H9 (cell line): ENCODE measurements around the gene ANKRD13B. TPM values are rescaled to one million over a fixed set of nuclear protein-coding genes. Genes with fewer than 3 reads are reported as not detected.

Experiments
- DNase-seq: peaks from one replicate; pipeline ENCODE4 v3.0.0-alpha.2; 2017
- H2AFZ ChIP-seq: one replicate; pipeline ENCODE4 v1.6.1; 2013; ENCODE audit warnings: mild to moderate bottlenecking, low read length, control low read depth, moderate library complexity
- H2AK5ac ChIP-seq: 2 replicates; pipeline ENCODE4 v1.6.1; 2013; ENCODE audit warnings: low read length, control low read depth, mixed read lengths; ENCODE audit not compliant: insufficient read length
- H2BK120ac ChIP-seq: one replicate; pipeline ENCODE4 v1.6.1; 2013; ENCODE audit warnings: low read depth, mild to moderate bottlenecking, low read length, control low read depth, inconsistent platforms; ENCODE audit not compliant: poor library complexity, severe bottlenecking
- H2BK12ac ChIP-seq: 2 replicates; pipeline ENCODE4 v1.6.1; 2013; ENCODE audit warnings: low read length, control low read depth, mixed read lengths, low read depth; ENCODE audit not compliant: insufficient read length
- H2BK15ac ChIP-seq: 2 replicates; pipeline ENCODE4 v1.6.1; 2013; ENCODE audit warnings: low read depth, low read length, control low read depth
- H2BK20ac ChIP-seq: one replicate; pipeline ENCODE4 v1.6.1; 2013; ENCODE audit warnings: low read depth, mild to moderate bottlenecking, low read length, control low read depth, inconsistent platforms; ENCODE audit not compliant: poor library complexity, severe bottlenecking
- H2BK5ac ChIP-seq: 2 replicates; pipeline ENCODE4 v1.6.1; 2013; ENCODE audit warnings: low read length, control low read depth, mixed read lengths; ENCODE audit not compliant: insufficient read length
- H3K14ac ChIP-seq: 2 replicates; pipeline ENCODE4 v1.6.1; 2013; ENCODE audit warnings: low read length, control low read depth; ENCODE audit not compliant: insufficient read depth
- H3K18ac ChIP-seq: 2 replicates; pipeline ENCODE4 v1.6.1; 2013; ENCODE audit warnings: low read depth, mild to moderate bottlenecking, mixed read lengths, low read length, control low read depth; ENCODE audit not compliant: insufficient read length
- H3K23ac ChIP-seq: 2 replicates; pipeline ENCODE4 v1.6.1; 2013; ENCODE audit warnings: low read length, control low read depth, mixed read lengths, low read depth; ENCODE audit not compliant: insufficient read length
- H3K23me2 ChIP-seq: 2 replicates; pipeline ENCODE4 v1.6.1; 2013; ENCODE audit warnings: low read depth, mild to moderate bottlenecking, mixed read lengths, low read length, control low read depth; ENCODE audit not compliant: insufficient read length, poor library complexity, severe bottlenecking
- H3K27ac ChIP-seq: 2 replicates; pipeline ENCODE4 v1.5.1; 2013; ENCODE audit warnings: low read length, control low read depth, mixed read lengths, low read depth; ENCODE audit not compliant: insufficient read length
- H3K27me3 ChIP-seq: 2 replicates; pipeline ENCODE4 v1.6.1; 2013; ENCODE audit warnings: low read length, control low read depth, inconsistent platforms; ENCODE audit not compliant: insufficient read depth
- H3K4ac ChIP-seq: 2 replicates; pipeline ENCODE4 v1.6.1; 2013; ENCODE audit warnings: low read depth, mild to moderate bottlenecking, control low read depth, inconsistent platforms, low read length, moderate library complexity
- H3K4me1 ChIP-seq: 2 replicates; pipeline ENCODE4 v1.6.1; 2013; ENCODE audit warnings: low read length, control low read depth, inconsistent platforms; ENCODE audit not compliant: insufficient read depth
- H3K4me2 ChIP-seq: 2 replicates; pipeline ENCODE4 v1.6.1; 2013; ENCODE audit warnings: low read length, control low read depth, mixed read lengths; ENCODE audit not compliant: insufficient read length, insufficient read depth
- H3K56ac ChIP-seq: 2 replicates; pipeline ENCODE4 v1.6.1; 2013; ENCODE audit warnings: low read depth, mild to moderate bottlenecking, mixed read lengths, low read length, control low read depth; ENCODE audit not compliant: insufficient read length
- H3K79me1 ChIP-seq: 2 replicates; pipeline ENCODE4 v1.6.1; 2013; ENCODE audit warnings: low read depth, mild to moderate bottlenecking, moderate library complexity, low read length, control low read depth, inconsistent platforms; ENCODE audit not compliant: insufficient read depth, poor library complexity, severe bottlenecking
- H3K79me2 ChIP-seq: 2 replicates; pipeline ENCODE4 v1.6.1; 2013; ENCODE audit warnings: low read length, control low read depth, inconsistent platforms; ENCODE audit not compliant: insufficient read depth
- H3K9ac ChIP-seq: 2 replicates; pipeline ENCODE4 v1.6.1; 2013; ENCODE audit warnings: low read length, control low read depth, mixed read lengths; ENCODE audit not compliant: insufficient read length; ENCODE audit errors: extremely low read depth
- H3K9me3 ChIP-seq: one replicate; pipeline ENCODE4 v1.6.1; 2013; ENCODE audit warnings: low read depth, low read length, inconsistent platforms; ENCODE audit not compliant: control insufficient read depth
- H3T11ph ChIP-seq: one replicate; pipeline ENCODE4 v1.6.1; 2013; ENCODE audit warnings: mild to moderate bottlenecking, low read length, control low read depth, inconsistent platforms
- H4K20me1 ChIP-seq: one replicate; pipeline ENCODE4 v1.6.1; 2013; ENCODE audit not compliant: control insufficient read depth, insufficient read length, insufficient read depth
- H4K5ac ChIP-seq: 2 replicates; pipeline ENCODE4 v1.6.1; 2013; ENCODE audit warnings: low read depth, mild to moderate bottlenecking, mixed read lengths, low read length, control low read depth; ENCODE audit not compliant: insufficient read length
- H4K8ac ChIP-seq: replicated peaks from 2 replicates; pipeline ENCODE4 v1.6.1; 2013; ENCODE audit warnings: low read length, control low read depth, mixed read lengths, low read depth; ENCODE audit not compliant: insufficient read length
- H4K91ac ChIP-seq: 2 replicates; pipeline ENCODE4 v1.6.1; 2013; ENCODE audit warnings: low read depth, mild to moderate bottlenecking, moderate library complexity, mixed read lengths, low read length, control low read depth; ENCODE audit not compliant: insufficient read length
- H3K27ac Mint-ChIP-seq, 3 experiments: 2 replicates in 2 of 3; 3 replicates in 1 of 3; pipeline ENCODE4 v1.8.0; 2020 to 2021; ENCODE audit warnings: mixed read lengths in 3 of 3, mild to moderate bottlenecking in 1 of 3, moderate library complexity in 1 of 3
- H3K27me3 Mint-ChIP-seq: 2 replicates; pipeline ENCODE4 v1.8.0; 2021; ENCODE audit warnings: low read depth, mild to moderate bottlenecking, moderate library complexity, mixed read lengths
- H3K36me3 Mint-ChIP-seq, 3 experiments: 2 replicates in 2 of 3; 3 replicates in 1 of 3; pipeline ENCODE4 v1.8.0; 2020 to 2021; ENCODE audit warnings: low read depth in 3 of 3, mixed read lengths in 3 of 3; ENCODE audit not compliant: insufficient read depth in 1 of 3
- H3K4me1 Mint-ChIP-seq, 2 experiments: 2 replicates each; pipeline ENCODE4 v1.8.0; 2020; ENCODE audit warnings: mixed read lengths in 2 of 2
- H3K4me3 Mint-ChIP-seq, 2 experiments: 2 replicates in 1 of 2; 3 replicates in 1 of 2; pipeline ENCODE4 v1.8.0; 2020 to 2021; ENCODE audit warnings: mild to moderate bottlenecking in 2 of 2, mixed read lengths in 2 of 2, moderate library complexity in 1 of 2
- H3K9me3 Mint-ChIP-seq, 2 experiments: 2 replicates in 1 of 2; 3 replicates in 1 of 2; pipeline ENCODE4 v1.8.0; 2020; ENCODE audit warnings: mild to moderate bottlenecking in 2 of 2, mixed read lengths in 2 of 2, moderate library complexity in 1 of 2
- CTCF ChIP-seq: fragments of 200-600 bp; sonication (generic); conservative IDR thresholded peaks from 3 replicates; pipeline ENCODE4 v1.8.0; 2021; ENCODE audit warnings: antibody characterized with exemption, mild to moderate bottlenecking
- WGBS: extraction: QIAGEN DNeasy Blood & Tissue Kit; methylation state at CpG from one replicate; pipeline ENCODE4 v1.1.7; 2013; ENCODE audit warnings: missing lambda C conversion rate, low lambda C conversion rate, mixed read lengths; ENCODE audit not compliant: insufficient read length; ENCODE audit errors: extremely low coverage; 5-methylcytosine and 5-hydroxymethylcytosine counted together
- total RNA-seq: library from RNA; stranded (reverse); gene quantifications from 2 replicates; pipeline ENCODE4 v1.2.1, GENCODE V29; 2021

Gene ANKRD13B
- total RNA-seq, 1 experiment from 2014 or later, result 24.2 TPM

DNA sequence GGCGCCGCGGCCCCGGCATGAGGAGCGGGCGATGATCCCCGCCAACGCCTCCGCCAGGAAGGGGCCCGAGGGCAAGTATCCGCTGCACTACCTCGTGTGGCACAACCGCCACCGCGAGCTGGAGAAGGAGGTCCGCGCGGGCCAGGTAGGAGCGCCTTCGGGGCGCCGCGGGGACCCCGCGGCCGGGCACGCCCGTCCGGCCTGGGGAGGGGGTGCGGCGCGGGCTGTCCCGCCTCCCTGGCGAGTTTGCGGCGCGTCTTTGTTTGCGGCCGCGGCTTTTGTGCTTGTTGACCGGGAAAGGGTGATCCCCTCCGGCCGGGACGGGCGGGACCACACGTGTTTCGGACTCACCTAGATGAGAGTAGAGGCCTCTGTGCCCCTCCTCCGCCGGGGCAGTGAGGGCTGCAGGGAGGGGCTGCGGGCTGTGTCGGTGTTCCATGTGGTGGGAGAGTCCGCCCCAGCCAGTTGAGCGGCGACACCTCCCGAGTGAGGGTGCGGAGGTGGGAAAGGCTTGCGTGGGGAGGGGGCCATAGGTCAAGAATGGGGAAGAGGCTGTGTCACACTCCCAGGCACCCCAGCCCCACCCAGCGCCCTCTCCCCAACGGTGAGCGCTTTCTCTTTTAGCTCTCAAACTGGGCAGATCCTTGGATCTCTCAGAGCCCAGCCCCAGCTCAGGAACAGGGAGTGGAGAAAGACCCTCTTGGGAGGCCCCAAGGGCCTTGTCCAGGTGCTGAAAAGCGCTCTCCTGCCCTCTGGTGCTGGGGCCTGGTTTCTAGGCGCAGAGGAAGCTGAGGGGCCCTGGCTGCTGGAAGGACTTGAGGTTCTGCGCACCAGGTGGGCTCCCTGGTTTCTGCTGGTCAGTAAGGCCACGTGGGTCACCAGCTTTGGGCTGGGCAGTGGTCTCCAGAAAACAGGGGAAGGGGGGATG, 923 bp downstream of the ANKRD13B start:
- H3K4ac ChIP-seq, result no peak overlapping the region
- no peak overlapping the region for H4K8ac ChIP-seq
- peaks cover 0 to 1% (median 0%) of the 10 kb centered on the region in 3 experiments; a peak in 1 of 7 replicates for H3K36me3 Mint-ChIP-seq
- no peak overlapping the region for H3T11ph ChIP-seq
- no peak overlapping the region for H2BK120ac ChIP-seq
- peaks cover 42 to 67% of the 10 kb centered on the region in 2 experiments for H3K4me1 Mint-ChIP-seq
- peak overlapping the region; percentile 78 to 88 for H3K4me3 Mint-ChIP-seq
- H3K18ac ChIP-seq, result no peak overlapping the region
- no peak overlapping the region for H3K56ac ChIP-seq
- no peaks in the 10 kb centered on the region for H3K27me3 ChIP-seq
- H3K9ac ChIP-seq, result no peak overlapping the region
- WGBS, result no CpG with 5 or more reads among the region's 64 CpGs
- no peak overlapping the region for H3K27ac ChIP-seq
- no peak overlapping the region for H3K27ac Mint-ChIP-seq
- H3K23ac ChIP-seq, result no peak overlapping the region
- H3K14ac ChIP-seq, result no peak overlapping the region
- peak overlapping the region; percentile 63 for H3K4me2 ChIP-seq
- no peak overlapping the region for H4K5ac ChIP-seq
- no peak overlapping the region for H4K91ac ChIP-seq
- H3K27me3 Mint-ChIP-seq, result peaks cover 5% of the 10 kb centered on the region
- no peak overlapping the region for H2AFZ ChIP-seq
- no peak overlapping the region for H2BK5ac ChIP-seq
- H3K79me1 ChIP-seq, result no peaks in the 10 kb centered on the region
- H3K4me1 ChIP-seq, result peaks cover 4% of the 10 kb centered on the region; the same call in 1 of the 2 replicates
- peak; percentile 88 for DNase-seq
- no peaks in the 10 kb centered on the region; the same call in 1 of the 2 replicates for H3K79me2 ChIP-seq
- no peaks in the 10 kb centered on the region for H3K9me3 Mint-ChIP-seq
- no peaks in the 10 kb centered on the region for H4K20me1 ChIP-seq
- H2BK20ac ChIP-seq, result no peak overlapping the region
- TF ChIP-seq CTCF, result peak; percentile 45
- peaks cover 34% of the 10 kb centered on the region for H3K23me2 ChIP-seq
- no peaks in the 10 kb centered on the region for H3K9me3 ChIP-seq
- no peak overlapping the region for H2BK15ac ChIP-seq
- no peak overlapping the region for H2BK12ac ChIP-seq
- no peak overlapping the region for H2AK5ac ChIP-seq
